HuH-7.5 (cell line): ENCODE results near the gene FAM171A1.
A peak's percentile ranks its signal among the peaks of the same experiment; 100 is the strongest.

Source experiments
- DNase-seq: peaks from one replicate; pipeline ENCODE4 v3.0.0; 2011; ENCODE audit warnings: low spot score

Gene FAM171A1

GRCh38 chr10:15168786-15169554 lies 202.1 kb downstream of the FAM171A1 start:
- DNase-seq, result peak; percentile 90

- DNase-seq, result peak; percentile 85
Measured at GRCh38 chr10:15168291-15168785, 202.8 kb downstream of the FAM171A1 start, which contains the start of gene NMT2. Gene NMT2, minus strand, starts transcription at chr10:15168693. Its CDS starts 81 bp downstream, at chr10:15168612.

GRCh38 chr10:15167411-15168290 lies 203.4 kb downstream of the FAM171A1 start:
- DNase-seq, result peak; percentile 83

- DNase-seq, result no peak
Measured at GRCh38 chr10:15166325-15166724, 204.8 kb downstream of the FAM171A1 start.

GRCh38 chr10:15163253-15163828 lies 207.7 kb downstream of the FAM171A1 start:
- DNase-seq, result no peak
